Measurements from ENCODE around the gene OR51A2. TPM values are rescaled to one million over a fixed set of nuclear protein-coding genes. Genes with fewer than 3 reads are reported as not detected.

The OR51A2 gene
- total RNA-seq, 1 donor from 2014 or later: not detected

- H3K27ac Mint-ChIP-seq: no peak within 1 kb of the TSS
- no peak within 1 kb of the TSS for H3K4me3 Mint-ChIP-seq
- intact Hi-C loops (cut with micrococcal nuclease): no loop called here
- ChIA-PET CTCF (no interaction called here), POLR2A (no interaction called here)
- no peak for DNase-seq
- no peaks in the 10 kb centered on the region for H3K4me1 Mint-ChIP-seq
- H3K9me3 Mint-ChIP-seq: no peaks in the 10 kb centered on the region
- TF ChIP-seq CTCF (IDR thresholded peaks at IDR 0.05): no peak
- H3K27me3 Mint-ChIP-seq: no peaks in the 10 kb centered on the region
- H3K36me3 Mint-ChIP-seq (ENCODE audit: low read depth): no peaks in the 10 kb centered on the region
- ATAC-seq (ENCODE audit: low read depth): no peak
These were observed 31.3 kb downstream of the OR51A2 start, which contains the start of gene OR51G1 for GRCh38 chr11:4924239-4924638. Gene OR51G1, minus strand, starts transcription at chr11:4924339. Its CDS starts 0 bp downstream, at chr11:4924339.

- H3K27ac Mint-ChIP-seq: no peak overlapping the region
- H3K4me1 Mint-ChIP-seq: no peaks in the 10 kb centered on the region
- H3K36me3 Mint-ChIP-seq (ENCODE audit: low read depth): no peaks in the 10 kb centered on the region
- H3K9me3 Mint-ChIP-seq: no peaks in the 10 kb centered on the region
- ChIA-PET CTCF (no interaction called here), POLR2A (no interaction called here)
- DNase-seq (no peak), ATAC-seq (ENCODE audit: low read depth) (no peak)
- intact Hi-C loops (cut with micrococcal nuclease): no loop called here
- TF ChIP-seq CTCF (IDR thresholded peaks at IDR 0.05): no peak
- no peak overlapping the region for H3K4me3 Mint-ChIP-seq
- no peaks in the 10 kb centered on the region for H3K27me3 Mint-ChIP-seq
These were observed 33.2 kb downstream of the OR51A2 start for GRCh38 chr11:4922304-4922703.

DNA sequence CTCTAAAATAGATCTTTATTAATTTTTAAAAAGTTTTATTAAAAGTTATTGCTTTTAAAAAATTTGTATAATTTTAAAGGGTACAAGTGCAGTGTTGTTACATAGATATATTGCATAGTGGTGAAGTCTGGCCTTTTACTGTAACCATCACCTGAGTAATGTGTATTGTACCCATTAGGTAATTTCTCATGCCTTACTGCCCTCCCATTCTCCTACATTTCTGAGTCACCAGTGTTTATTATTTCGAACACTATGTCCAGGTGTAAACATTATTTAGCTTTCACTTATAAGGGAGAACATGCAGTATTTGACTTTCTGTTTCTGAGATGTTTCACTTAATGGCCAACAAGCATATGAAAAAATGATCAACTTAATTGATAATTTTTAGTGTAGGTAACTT is 33.7 kb downstream of the OR51A2 start:
- intact Hi-C loops (cut with micrococcal nuclease): no loop called here
- TF ChIP-seq CTCF (IDR thresholded peaks at IDR 0.05): no peak
- no peak overlapping the region for H3K27ac Mint-ChIP-seq
- ChIA-PET POLR2A (no interaction called here), CTCF (no interaction called here)
- DNase-seq (no peak), ATAC-seq (ENCODE audit: low read depth) (no peak)
- H3K4me1 Mint-ChIP-seq: no peaks in the 10 kb centered on the region
- no peaks in the 10 kb centered on the region for H3K27me3 Mint-ChIP-seq
- H3K4me3 Mint-ChIP-seq: no peak overlapping the region
- no peaks in the 10 kb centered on the region for H3K9me3 Mint-ChIP-seq
- H3K36me3 Mint-ChIP-seq (ENCODE audit: low read depth): no peaks in the 10 kb centered on the region

DNA sequence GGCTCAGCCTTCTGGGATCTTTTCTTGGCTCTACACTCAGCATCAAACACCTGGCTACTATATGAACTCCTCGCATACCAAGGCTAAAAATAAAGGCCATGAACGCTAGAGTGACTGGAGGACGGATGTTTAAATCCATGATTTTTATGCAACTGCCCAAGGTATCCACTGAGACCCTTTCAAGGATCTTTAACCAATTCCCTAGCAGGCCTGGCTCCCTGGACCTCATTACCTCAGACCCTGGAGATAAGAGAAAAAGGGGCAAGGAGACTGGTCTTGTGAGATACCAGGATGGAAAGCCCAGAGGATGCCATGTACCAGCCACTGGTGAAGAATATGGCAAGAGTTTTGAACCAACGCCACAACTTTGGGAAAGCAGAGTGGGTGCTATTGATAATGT is 36.3 kb downstream of the OR51A2 start, which contains the start of gene OR51G2:
OR51G2 (minus strand) TSS at position 101 of the 400 bp plus-strand sequence. CDS start 3,687 bp downstream, outside the sequence.
- DNase-seq (no peak), ATAC-seq (ENCODE audit: low read depth) (no peak)
- no peak within 1 kb of the TSS for H3K4me3 Mint-ChIP-seq
- TF ChIP-seq CTCF (IDR thresholded peaks at IDR 0.05): no peak
- no peaks in the 10 kb centered on the region for H3K4me1 Mint-ChIP-seq
- no peaks in the 10 kb centered on the region for H3K36me3 Mint-ChIP-seq (ENCODE audit: low read depth)
- POLR2A ChIA-PET: no interaction called here
- CTCF ChIA-PET: no interaction called here
- no peaks in the 10 kb centered on the region for H3K9me3 Mint-ChIP-seq
- H3K27ac Mint-ChIP-seq: no peak within 1 kb of the TSS
- H3K27me3 Mint-ChIP-seq: no peaks in the 10 kb centered on the region
- intact Hi-C loops (cut with micrococcal nuclease): no loop called here

GRCh38 chr11:4916581-4916980 is 38.9 kb downstream of the OR51A2 start:
- Mint-ChIP-seq H3K27ac (no peak overlapping the region), H3K9me3 (no peaks in the 10 kb centered on the region), H3K36me3 (ENCODE audit: low read depth) (no peaks in the 10 kb centered on the region), H3K4me3 (no peak overlapping the region), H3K27me3 (no peaks in the 10 kb centered on the region), H3K4me1 (no peaks in the 10 kb centered on the region)
- ChIA-PET CTCF (no interaction called here), POLR2A (no interaction called here)
- TF ChIP-seq CTCF (IDR thresholded peaks at IDR 0.05): no peak
- no peak for DNase-seq
- ATAC-seq (ENCODE audit: low read depth): no peak
- intact Hi-C loops (cut with micrococcal nuclease): no loop called here

Other genes starting within 250 kb of the OR51A2 start
- not detected in 2 replicates for gene OR51F1, start 185.8 kb downstream of the OR51A2 start, total RNA-seq
- not detected in 2 replicates for gene OR52R1, start 151.3 kb downstream of the OR51A2 start, total RNA-seq
- not detected in 2 replicates for gene OR51F2, start 134.4 kb downstream of the OR51A2 start, total RNA-seq
- gene OR51S1, start 106.5 kb downstream of the OR51A2 start, total RNA-seq: not detected in 2 replicates
- not detected in 2 replicates for gene OR51T1, start 73.8 kb downstream of the OR51A2 start, total RNA-seq
- gene OR51A7, start 51.9 kb downstream of the OR51A2 start, total RNA-seq: not detected in 2 replicates
- gene OR51G2, start 36.4 kb downstream of the OR51A2 start, total RNA-seq: not detected in 2 replicates
- gene OR51G1, start 31.4 kb downstream of the OR51A2 start, total RNA-seq: not detected in 2 replicates
- gene OR51A4, start 8.1 kb downstream of the OR51A2 start, total RNA-seq: not detected in 2 replicates
- gene OR51L1, start 39.1 kb upstream of the OR51A2 start, total RNA-seq: not detected in 2 replicates
- gene OR52J3, start 90.8 kb upstream of the OR51A2 start, total RNA-seq: not detected in 2 replicates
- not detected in 2 replicates for gene OR52E2, start 103.9 kb upstream of the OR51A2 start, total RNA-seq
- gene OR52E1, start 113.9 kb upstream of the OR51A2 start, total RNA-seq: not detected in 2 replicates
- not detected in 2 replicates for gene OR52A5, start 182.6 kb upstream of the OR51A2 start, total RNA-seq
- gene OR52A1, start 199.0 kb upstream of the OR51A2 start, total RNA-seq: not detected in 2 replicates
- not detected in 2 replicates for gene OR51V1, start 245.0 kb upstream of the OR51A2 start, total RNA-seq

Measured in activated B cell treated with CpG ODN at 0.5 μM for 24 hours (primary cell).